HEK293T (cell line): ENCODE results near the gene IFFO2.
A peak's percentile ranks its signal among the peaks of the same experiment; 100 is the strongest.

ENCODE experiments used
- CTCF ChIA-PET: fragments of 350-600 bp; formaldehyde crosslinking; extraction: SDS; loops from one replicate; lab custom pipeline; 2021; ENCODE audit warnings: antibody characterized with exemption, inconsistent platforms; lab: Yijun Ruan, JAX
- POLR2A ChIA-PET: fragments of 350-600 bp; formaldehyde crosslinking; extraction: SDS; loops from one replicate; lab custom pipeline; 2020; ENCODE audit warnings: antibody characterized with exemption, inconsistent platforms; lab: Yijun Ruan, JAX
- DNase-seq: peaks from one replicate; pipeline ENCODE4 v3.0.0; 2012; ENCODE audit warnings: mixed read lengths; ENCODE audit errors: extremely low spot score
- ARNT ChIP-seq: fragments of 450-650 bp; IDR thresholded peaks from 2 replicates; pipeline ENCODE4 v1.6.1; 2017; ENCODE audit warnings: mild to moderate bottlenecking
- BHLHE40 ChIP-seq: fragments of 450-650 bp; IDR thresholded peaks from 2 replicates; pipeline ENCODE4 v1.6.1; 2016; ENCODE audit warnings: mild to moderate bottlenecking, moderate library complexity, borderline replicate concordance
- CTBP1 ChIP-seq: fragments of 450-650 bp; IDR thresholded peaks from 2 replicates; pipeline ENCODE4 v1.6.1; 2016; ENCODE audit warnings: borderline replicate concordance
- ELF4 ChIP-seq: fragments of 450-650 bp; IDR thresholded peaks from 2 replicates; pipeline ENCODE4 v1.6.1; 2017; ENCODE audit warnings: antibody characterized with exemption
- FOXA1 ChIP-seq: fragments of 450-650 bp; IDR thresholded peaks from 2 replicates; pipeline ENCODE4 v1.6.1; 2016; ENCODE audit warnings: mild to moderate bottlenecking
- FOXK2 ChIP-seq: fragments of 450-650 bp; IDR thresholded peaks from 2 replicates; pipeline ENCODE4 v1.6.1; 2016; ENCODE audit warnings: mild to moderate bottlenecking
- FOXM1 ChIP-seq: fragments of 450-650 bp; IDR thresholded peaks from 2 replicates; pipeline ENCODE4 v1.6.1; 2017; ENCODE audit warnings: mild to moderate bottlenecking, borderline replicate concordance
- HDGF ChIP-seq: fragments of 450-650 bp; IDR thresholded peaks from 2 replicates; pipeline ENCODE4 v1.6.1; 2017; ENCODE audit warnings: antibody characterized with exemption, borderline replicate concordance
- L3MBTL2 ChIP-seq: fragments of 450-650 bp; conservative IDR thresholded peaks from 2 replicates; pipeline ENCODE4 v1.6.1; 2016; ENCODE audit warnings: mild to moderate bottlenecking
- LEF1 ChIP-seq: fragments of 450-650 bp; IDR thresholded peaks from 2 replicates; pipeline ENCODE4 v1.6.1; 2017; ENCODE audit warnings: mild to moderate bottlenecking, borderline replicate concordance
- NFRKB ChIP-seq: fragments of 450-650 bp; IDR thresholded peaks from 2 replicates; pipeline ENCODE4 v1.6.1; 2016; ENCODE audit warnings: mild to moderate bottlenecking, moderate library complexity
- PKNOX1 ChIP-seq: fragments of 450-650 bp; IDR thresholded peaks from 2 replicates; pipeline ENCODE4 v1.6.1; 2016
- SP1 ChIP-seq: fragments of 450-650 bp; IDR thresholded peaks from 2 replicates; pipeline ENCODE4 v1.6.1; 2017
- SUZ12 ChIP-seq: fragments of 450-650 bp; IDR thresholded peaks from 2 replicates; pipeline ENCODE4 v1.6.1; 2016; ENCODE audit warnings: mild to moderate bottlenecking
- TARDBP ChIP-seq: fragments of 450-650 bp; IDR thresholded peaks from 2 replicates; pipeline ENCODE4 v1.6.1; 2016
- ZNF384 ChIP-seq: fragments of 450-650 bp; IDR thresholded peaks from 2 replicates; pipeline ENCODE4 v1.6.1; 2016

The IFFO2 gene

GRCh38 chr1:18866314-18866713 is 90.2 kb downstream of the IFFO2 start:
- ChIA-PET CTCF (interaction anchor here (1.3 kb wide), 1 partner anchor 9 kb away, joined by 5 read pairs; no protein-coding TSS in a partner anchor), POLR2A (no interaction called here)
- TF ChIP-seq SP1 = no peak
- no peak for TF ChIP-seq HDGF
- TF ChIP-seq LEF1 = no peak
- TF ChIP-seq CTBP1 = no peak
- no peak for TF ChIP-seq NFRKB
- no peak for TF ChIP-seq L3MBTL2
- no peak for TF ChIP-seq SUZ12
- TF ChIP-seq FOXM1 = no peak
- no peak for TF ChIP-seq FOXK2
- TF ChIP-seq FOXA1 = no peak
- no peak for TF ChIP-seq ELF4
- no peak for TF ChIP-seq TARDBP
- TF ChIP-seq PKNOX1 = no peak
- no peak for TF ChIP-seq BHLHE40
- TF ChIP-seq ARNT = no peak

GRCh38 chr1:18865176-18865575 is 91.3 kb downstream of the IFFO2 start:
- TF ChIP-seq LEF1 = no peak
- TF ChIP-seq FOXK2 = no peak
- no peak for TF ChIP-seq SUZ12
- TF ChIP-seq PKNOX1 = no peak
- no peak for TF ChIP-seq ARNT
- TF ChIP-seq HDGF = no peak
- no peak for TF ChIP-seq FOXM1
- TF ChIP-seq BHLHE40 = no peak
- TF ChIP-seq ELF4 = no peak
- no peak for TF ChIP-seq ZNF384
- no peak for TF ChIP-seq CTBP1
- ChIA-PET POLR2A (no interaction called here), CTCF (interaction anchor here (1.3 kb wide), 1 partner anchor 10 kb away, joined by 5 read pairs; no protein-coding TSS in a partner anchor)
- no peak for DNase-seq

More at GRCh38 chr1:18866314-18866713, 90.2 kb downstream of the IFFO2 start:
- DNase-seq = no peak

DNA sequence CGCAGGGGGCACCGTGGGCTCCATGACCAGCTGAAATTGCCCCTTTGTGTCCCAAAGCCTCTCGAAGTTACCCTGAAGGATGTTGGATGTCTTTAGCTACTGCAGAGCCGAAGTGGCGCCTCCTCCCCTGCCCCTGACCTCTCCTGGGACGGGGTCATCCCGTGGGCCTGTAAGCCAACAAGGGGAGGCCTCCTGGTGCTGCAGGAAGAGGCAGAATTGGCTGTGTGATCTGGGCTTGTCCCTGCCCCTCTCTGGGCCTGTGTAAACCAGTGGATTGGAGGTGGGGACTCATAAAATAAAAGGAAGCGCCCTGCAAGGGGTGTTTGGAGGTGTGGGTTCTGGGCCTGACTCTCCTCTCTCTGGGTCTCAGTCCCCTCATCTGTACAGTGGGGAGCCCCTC is 94.9 kb downstream of the IFFO2 start:
- TF ChIP-seq ZNF384 (no peak), FOXA1 (no peak), FOXK2 (no peak), HDGF (no peak), L3MBTL2 (no peak), SUZ12 (no peak), PKNOX1 (no peak), ARNT (no peak), LEF1 (no peak)
- DNase-seq = no peak
- CTCF ChIA-PET = interaction anchor here (1.0 kb wide), 1 partner anchor 14 kb away, joined by 4 read pairs; no protein-coding TSS in a partner anchor
- POLR2A ChIA-PET = no interaction called here

DNA sequence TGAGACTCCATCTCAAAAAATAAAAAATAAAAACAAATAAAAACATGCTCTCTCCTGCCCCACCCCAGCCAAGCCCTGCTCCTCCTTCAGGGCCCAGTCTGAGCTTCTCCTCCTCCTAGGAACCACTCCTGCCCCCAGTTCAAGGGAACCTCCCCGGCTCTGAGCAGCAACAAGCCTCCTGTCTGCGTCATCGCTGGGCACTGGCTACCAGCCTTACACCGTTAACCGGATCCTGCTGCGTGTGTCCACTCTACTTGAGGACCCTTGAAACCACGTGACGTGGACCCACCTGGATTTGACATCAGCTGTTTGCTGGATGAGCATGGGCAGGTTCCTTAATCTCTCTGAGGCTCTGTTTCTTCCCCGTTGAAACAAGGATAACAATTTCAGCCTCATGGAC is 95.4 kb downstream of the IFFO2 start:
- ChIA-PET CTCF (interaction anchor here (1.0 kb wide), 1 partner anchor 14 kb away, joined by 4 read pairs; no protein-coding TSS in a partner anchor), POLR2A (no interaction called here)
- no peak for DNase-seq
- TF ChIP-seq ARNT (no peak), BHLHE40 (no peak), L3MBTL2 (no peak)

DNA sequence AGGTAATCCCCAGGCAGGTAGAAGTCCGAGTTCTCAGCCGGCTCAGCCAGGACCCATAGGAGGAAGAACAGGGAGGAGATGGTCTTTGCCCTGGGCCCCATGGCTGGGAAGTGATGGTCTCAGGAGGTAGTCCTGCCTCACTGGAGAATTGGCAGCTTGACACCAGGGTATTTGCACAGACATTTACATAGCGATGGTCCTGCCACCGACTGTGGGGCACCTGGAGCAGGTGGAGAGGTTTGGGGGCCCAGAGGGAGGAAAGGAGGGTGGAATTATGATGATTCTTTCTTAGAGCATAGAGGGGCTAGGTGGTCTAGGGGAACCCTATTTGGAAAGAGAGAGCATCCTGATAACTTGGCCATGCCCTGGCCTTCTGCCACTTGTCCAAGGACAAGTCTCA is 96.9 kb downstream of the IFFO2 start, which contains the start of gene TAS1R2:
TAS1R2 (minus strand) TSS at position 101 of the 400 bp plus-strand sequence; CDS start at position 101, 0 bp downstream.
- ChIA-PET CTCF (no interaction called here), POLR2A (no interaction called here)
- no peak for DNase-seq
- TF ChIP-seq PKNOX1 (no peak), SP1 (no peak), FOXK2 (no peak), TARDBP (no peak), ZNF384 (no peak), LEF1 (no peak), NFRKB (no peak), HDGF (no peak), BHLHE40 (no peak), ARNT (no peak), ELF4 (no peak), FOXA1 (no peak), CTBP1 (no peak), L3MBTL2 (no peak), SUZ12 (no peak), FOXM1 (no peak)

GRCh38 chr1:18858070-18858688 is 98.3 kb downstream of the IFFO2 start:
- CTCF ChIA-PET = no interaction called here
- 0 out of 2 replicates have a peak, but pooled peaks have one; percentile 8 for TF ChIP-seq CTBP1
- TF ChIP-seq LEF1 = no peak
- no peak for DNase-seq
- POLR2A ChIA-PET = no interaction called here
